HEK293 (cell line): ENCODE measurements around the gene SPNS2.

ENCODE experiments used
- CTCF ChIA-PET: fragments of 350-600 bp; formaldehyde crosslinking; extraction: SDS; loops from one replicate; lab custom pipeline; 2021; ENCODE audit warnings: antibody characterized with exemption; lab: Yijun Ruan, JAX
- POLR2A ChIA-PET: fragments of 300-600 bp; formaldehyde crosslinking; extraction: SDS; loops from one replicate; lab custom pipeline; 2020; ENCODE audit warnings: antibody characterized with exemption, inconsistent platforms; lab: Yijun Ruan, JAX
- H3K27ac ChIP-seq: fragments of 200-500 bp; sonication (Bioruptor generic); 2 replicates; pipeline ENCODE4 v1.5.1; 2014; ENCODE audit warnings: low read depth, low read length, control low read depth, inconsistent platforms; ENCODE audit errors: extremely low read depth
- H3K36me3 ChIP-seq, 2 experiments: fragments of 200-500 bp in 1 of 2; sonication (Bioruptor generic) in 1 of 2; 1 replicate in 1 of 2; 2 replicates in 1 of 2; pipeline ENCODE4 v1.5.1; 2014 to 2017; ENCODE audit warnings: inconsistent platforms in 2 of 2, low read length in 2 of 2; ENCODE audit not compliant: control insufficient read depth in 2 of 2, insufficient read depth in 1 of 2
- H3K4me1 ChIP-seq: fragments of 200-500 bp; sonication (Bioruptor generic); 2 replicates; pipeline ENCODE4 v1.5.1; 2014; ENCODE audit warnings: mild to moderate bottlenecking, low read length, inconsistent platforms; ENCODE audit not compliant: control insufficient read depth, insufficient read depth
- H3K4me3 ChIP-seq: 2 replicates; pipeline ENCODE4 v1.5.1; 2011; ENCODE audit warnings: low read depth, mild to moderate bottlenecking, control low read depth, low read length, moderate library complexity
- H3K9me3 ChIP-seq: fragments of 200-500 bp; sonication (Bioruptor generic); 2 replicates; pipeline ENCODE4 v1.5.1; 2014; ENCODE audit warnings: low read depth, low read length, inconsistent platforms; ENCODE audit not compliant: control insufficient read depth, insufficient read depth
- GLI2 ChIP-seq: fragments of 450-650 bp; formaldehyde crosslinking; IDR thresholded peaks from 2 replicates; pipeline ENCODE4; 2017; ENCODE audit warnings: missing biosample characterization, missing genetic modification characterization, low read depth, borderline replicate concordance
- REST ChIP-seq: fragments of 450-650 bp; formaldehyde crosslinking; IDR thresholded peaks from 2 replicates; pipeline ENCODE4 v1.5.1; 2016; ENCODE audit warnings: missing biosample characterization, missing genetic modification characterization
- SP3 ChIP-seq: fragments of 450-650 bp; formaldehyde crosslinking; IDR thresholded peaks from 2 replicates; pipeline ENCODE4 v1.5.1; 2016; ENCODE audit warnings: missing biosample characterization, missing genetic modification characterization
- ZBTB48 ChIP-seq: fragments of 450-650 bp; formaldehyde crosslinking; IDR thresholded peaks from 2 replicates; pipeline ENCODE4 v1.5.1; 2016; ENCODE audit warnings: missing biosample characterization, missing genetic modification characterization
- ZBTB7A ChIP-seq: fragments of 450-650 bp; formaldehyde crosslinking; IDR thresholded peaks from 2 replicates; pipeline ENCODE4 v1.5.1; 2016; ENCODE audit warnings: low read depth, missing biosample characterization, missing genetic modification characterization
- ZFP3 ChIP-seq: fragments of 450-650 bp; formaldehyde crosslinking; IDR thresholded peaks from 2 replicates; pipeline ENCODE4 v1.5.1; 2016; ENCODE audit warnings: low read depth, missing biosample characterization, missing genetic modification characterization
- ZNF112 ChIP-seq: fragments of 450-650 bp; formaldehyde crosslinking; IDR thresholded peaks from 2 replicates; pipeline ENCODE4 v1.5.0; 2017; ENCODE audit warnings: missing biosample characterization, missing genetic modification characterization
- ZNF239 ChIP-seq: fragments of 450-650 bp; formaldehyde crosslinking; IDR thresholded peaks from 2 replicates; pipeline ENCODE4 v1.5.1; 2016; ENCODE audit warnings: missing biosample characterization, missing genetic modification characterization
- ZNF488 ChIP-seq: fragments of 450-650 bp; formaldehyde crosslinking; IDR thresholded peaks from 2 replicates; pipeline ENCODE4 v1.5.1; 2016; ENCODE audit warnings: missing biosample characterization, missing genetic modification characterization
- ZNF600 ChIP-seq: fragments of 450-650 bp; formaldehyde crosslinking; IDR thresholded peaks from 2 replicates; pipeline ENCODE4 v1.5.1; 2016; ENCODE audit warnings: missing biosample characterization, missing genetic modification characterization
- ZNF664 ChIP-seq: fragments of 450-650 bp; formaldehyde crosslinking; IDR thresholded peaks from 2 replicates; pipeline ENCODE4 v1.5.1; 2016; ENCODE audit warnings: missing biosample characterization, missing genetic modification characterization
- ZNF76 ChIP-seq: fragments of 450-650 bp; formaldehyde crosslinking; IDR thresholded peaks from 2 replicates; pipeline ENCODE4; 2016; ENCODE audit warnings: low read depth, missing biosample characterization, missing genetic modification characterization, borderline replicate concordance
- TF ChIP-seq, protein P1 (sequence below): fragments of 450-650 bp; formaldehyde crosslinking; IDR thresholded peaks from 2 replicates; pipeline ENCODE4 v1.5.1; 2016; ENCODE audit warnings: missing biosample characterization, missing genetic modification characterization
- TF ChIP-seq, protein P2 (sequence below): fragments of 450-650 bp; formaldehyde crosslinking; IDR thresholded peaks from 2 replicates; pipeline ENCODE4 v1.5.1; 2017; ENCODE audit warnings: missing biosample characterization, mild to moderate bottlenecking, missing genetic modification characterization, moderate library complexity

Gene SPNS2

GRCh38 chr17:4519361-4519788, 20.7 kb downstream of the SPNS2 start (continued):
- TF ChIP-seq ZNF600 (tag by site-specific recombination) (no peak), ZNF112 (tag by site-specific recombination) (no peak), SP3 (tag by site-specific recombination) (no peak), GLI2 (tag by site-specific recombination) (no peak)
- TF ChIP-seq, protein P1, sequence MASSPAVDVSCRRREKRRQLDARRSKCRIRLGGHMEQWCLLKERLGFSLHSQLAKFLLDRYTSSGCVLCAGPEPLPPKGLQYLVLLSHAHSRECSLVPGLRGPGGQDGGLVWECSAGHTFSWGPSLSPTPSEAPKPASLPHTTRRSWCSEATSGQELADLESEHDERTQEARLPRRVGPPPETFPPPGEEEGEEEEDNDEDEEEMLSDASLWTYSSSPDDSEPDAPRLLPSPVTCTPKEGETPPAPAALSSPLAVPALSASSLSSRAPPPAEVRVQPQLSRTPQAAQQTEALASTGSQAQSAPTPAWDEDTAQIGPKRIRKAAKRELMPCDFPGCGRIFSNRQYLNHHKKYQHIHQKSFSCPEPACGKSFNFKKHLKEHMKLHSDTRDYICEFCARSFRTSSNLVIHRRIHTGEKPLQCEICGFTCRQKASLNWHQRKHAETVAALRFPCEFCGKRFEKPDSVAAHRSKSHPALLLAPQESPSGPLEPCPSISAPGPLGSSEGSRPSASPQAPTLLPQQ = no peak

- Histone ChIP-seq H3K27ac (no peak overlapping the region), H3K36me3 (no peaks in the 10 kb centered on the region), H3K9me3 (no peaks in the 10 kb centered on the region), H3K4me1 (no peaks in the 10 kb centered on the region)
- POLR2A ChIA-PET = interaction anchor here (0.6 kb wide), 1 partner anchor 139 kb away, joined by 3 read pairs; no protein-coding TSS in a partner anchor
- no peak for TF ChIP-seq ZNF76 (tag by site-specific recombination)
- no peak for TF ChIP-seq ZBTB48 (tag by site-specific recombination)
- TF ChIP-seq, all 188 proteins: peak for 0
- no peak overlapping the region for H3K4me3 ChIP-seq
- CTCF ChIA-PET = interaction anchor here (0.6 to 1.6 kb wide), 4 partner anchors 99 to 1497 kb away, joined by 3 to 5 read pairs (median 3); no protein-coding TSS in a partner anchor
These were observed 21.6 kb downstream of the SPNS2 start for GRCh38 chr17:4520060-4520893.

DNA sequence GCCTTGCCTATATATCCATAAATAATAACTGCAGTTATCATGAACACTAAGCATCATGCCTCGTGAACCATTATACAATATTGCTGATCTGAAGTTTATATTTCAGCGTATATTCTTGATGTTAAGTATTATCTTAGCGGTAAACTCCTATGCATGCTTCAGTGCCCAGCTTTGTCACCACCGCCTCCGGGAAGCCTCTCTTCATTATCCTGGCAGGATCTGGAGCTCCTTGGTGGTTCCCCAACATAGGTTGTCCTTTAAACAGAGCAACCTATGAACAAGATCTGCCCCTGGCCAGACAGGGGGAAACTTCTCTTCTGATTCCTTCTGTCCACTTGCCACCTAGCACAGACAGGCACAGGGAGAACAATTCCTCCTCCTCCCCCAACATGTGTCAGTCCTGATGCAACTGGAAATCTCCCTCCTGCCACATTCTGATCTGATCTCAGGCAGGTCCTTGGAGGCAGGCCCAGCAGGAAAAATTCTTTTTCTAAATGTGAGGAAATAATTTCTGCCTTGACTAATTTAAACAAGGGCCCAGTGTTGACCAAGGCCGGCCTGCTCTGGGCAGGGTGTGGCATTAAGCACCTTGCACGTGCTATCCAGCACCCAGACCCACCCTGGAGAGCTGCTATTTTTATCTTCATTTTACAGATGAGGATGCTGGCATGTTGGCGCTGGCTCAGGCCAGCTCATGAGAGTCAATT, 22.4 kb downstream of the SPNS2 start:
- Histone ChIP-seq H3K27ac (no peak overlapping the region), H3K36me3 (no peaks in the 10 kb centered on the region), H3K4me1 (no peaks in the 10 kb centered on the region), H3K4me3 (no peak overlapping the region), H3K9me3 (no peaks in the 10 kb centered on the region)
- POLR2A ChIA-PET = interaction anchor here (0.6 kb wide), 1 partner anchor 138 kb away, joined by 3 read pairs; no protein-coding TSS in a partner anchor
- TF ChIP-seq ZFP3 (tag by site-specific recombination) (peak; percentile 85), REST (peak; percentile 36; the same call in 1 of the 2 replicates), ZNF664 (tag by site-specific recombination) (no peak)
- CTCF ChIA-PET = interaction anchor here (0.9 to 1.6 kb wide), 2 partner anchors 20 to 100 kb away, joined by 3 to 5 read pairs; no protein-coding TSS in a partner anchor

GRCh38 chr17:4522661-4523060, 24.0 kb downstream of the SPNS2 start:
- Histone ChIP-seq H3K4me1 (no peaks in the 10 kb centered on the region), H3K4me3 (no peak overlapping the region), H3K36me3 (no peaks in the 10 kb centered on the region), H3K9me3 (no peaks in the 10 kb centered on the region), H3K27ac (no peak overlapping the region)
- ChIA-PET POLR2A (interaction anchor here (1.3 kb wide), 1 partner anchor 33 kb away, joined by 3 read pairs; the partner anchor contains the start of gene MYBBP1A), CTCF (no interaction called here)
- no peak for TF ChIP-seq ZNF112 (tag by site-specific recombination)
- no peak for TF ChIP-seq REST
- TF ChIP-seq SP3 (tag by site-specific recombination) = no peak
- TF ChIP-seq ZBTB7A (tag by site-specific recombination) = no peak
- no peak for TF ChIP-seq ZNF239 (tag by site-specific recombination)
- no peak for TF ChIP-seq ZNF488
- TF ChIP-seq, protein P2, sequence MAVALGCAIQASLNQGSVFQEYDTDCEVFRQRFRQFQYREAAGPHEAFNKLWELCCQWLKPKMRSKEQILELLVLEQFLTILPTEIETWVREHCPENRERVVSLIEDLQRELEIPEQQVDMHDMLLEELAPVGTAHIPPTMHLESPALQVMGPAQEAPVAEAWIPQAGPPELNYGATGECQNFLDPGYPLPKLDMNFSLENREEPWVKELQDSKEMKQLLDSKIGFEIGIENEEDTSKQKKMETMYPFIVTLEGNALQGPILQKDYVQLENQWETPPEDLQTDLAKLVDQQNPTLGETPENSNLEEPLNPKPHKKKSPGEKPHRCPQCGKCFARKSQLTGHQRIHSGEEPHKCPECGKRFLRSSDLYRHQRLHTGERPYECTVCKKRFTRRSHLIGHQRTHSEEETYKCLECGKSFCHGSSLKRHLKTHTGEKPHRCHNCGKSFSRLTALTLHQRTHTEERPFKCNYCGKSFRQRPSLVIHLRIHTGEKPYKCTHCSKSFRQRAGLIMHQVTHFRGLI (tag by site-specific recombination) = no peak
